ENCODE measurements around the gene IL17RC. TPM values are rescaled to one million over a fixed set of nuclear protein-coding genes. Genes with fewer than 3 reads are reported as not detected.

IL17RC gene
- total and polyA plus RNA-seq, 2 of the 8 experiments (the other 6 are each of a cell fraction or from before 2014, with no cell fraction given), result 11.8 to 13.0 TPM

DNA sequence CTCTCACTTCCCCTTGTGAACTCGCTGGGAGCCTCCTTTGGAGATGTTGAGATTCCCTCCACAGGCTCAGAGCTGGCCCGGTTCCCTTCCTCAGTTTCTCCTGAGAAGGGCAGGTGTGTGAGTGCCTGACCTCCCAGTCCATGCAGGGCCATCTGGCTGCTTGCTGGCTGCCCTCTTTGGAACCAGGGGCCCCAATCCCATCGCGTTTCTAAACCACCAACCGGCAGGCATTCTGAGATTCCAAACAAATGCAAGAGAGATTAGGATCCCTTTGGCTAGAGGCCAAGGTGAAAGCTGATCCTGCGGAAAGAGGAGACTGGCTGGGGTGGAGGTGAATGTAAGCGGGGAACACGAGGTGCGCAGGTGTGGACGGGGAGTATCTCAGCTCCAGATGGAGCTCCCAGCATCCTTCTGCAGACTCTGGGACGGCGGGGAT, 38.2 kb downstream of the IL17RC start:
- no peaks in the 10 kb centered on the region; a peak in 1 of 4 replicates for H3K79me2 ChIP-seq (ENCODE audit: control insufficient read depth in 1 of 2, insufficient read depth in 2 of 2, low read length in 2 of 2)
- no peak overlapping the region for H2AK5ac ChIP-seq (ENCODE audit: low read depth, low read length)
- no peak overlapping the region for H3K4ac ChIP-seq (replicated peaks; ENCODE audit: insufficient read length, low read depth, low read length)
- H3K9me3 ChIP-seq (ENCODE audit: insufficient read depth in 2 of 2, low read depth in 1 of 2, low read length in 1 of 2), result no peaks in the 10 kb centered on the region
- peaks cover 4% of the 10 kb centered on the region; the same call in 1 of the 2 replicates for H3K23me2 ChIP-seq (ENCODE audit: low read depth, low read length)
- H4K20me1 ChIP-seq (replicated peaks in 1 of 2; ENCODE audit: control insufficient read depth in 1 of 2, insufficient read depth in 2 of 2, low read length in 2 of 2), result no peaks in the 10 kb centered on the region
- H2BK120ac ChIP-seq (replicated peaks; ENCODE audit: low read depth, low read length), result no peak overlapping the region
- ChIA-PET CTCF (ENCODE audit: partially characterized antibody) (interaction anchor here (0.7 to 5.6 kb wide), 12 partner anchors 9 to 222 kb away, joined by 3 to 41 read pairs (median 4); partner anchors contain the start of gene CRELD1), POLR2A (ENCODE audit: partially characterized antibody) (interaction anchor here (0.9 to 2.7 kb wide), 9 partner anchors 8 to 128 kb away, joined by 3 to 19 read pairs (median 3); partner anchors contain the start of gene EMC3)
- 13% methylated on average over 12 of the region's 12 CpGs; no CpG with 5 or more reads in 1 of the 2 experiments for WGBS, 2 experiments (ENCODE audit: extremely low coverage in 1 of 2, insufficient coverage in 1 of 2, insufficient read length in 1 of 2, insufficient replicate concordance in 2 of 2, low coverage in 1 of 2, low lambda C conversion rate in 2 of 2, missing lambda C conversion rate in 1 of 2)
- no peaks in the 10 kb centered on the region for H3K36me3 ChIP-seq (ENCODE audit: control insufficient read depth in 2 of 4, insufficient read depth in 4 of 4, low read length in 3 of 4)
- H2BK12ac ChIP-seq (ENCODE audit: low read depth, low read length), result no peak overlapping the region; the same call in 1 of the 2 replicates
- peak overlapping the region; percentile 58 for H4K91ac ChIP-seq (replicated peaks; ENCODE audit: insufficient read length, low read length)
- no peaks in the 10 kb centered on the region for H3K79me1 ChIP-seq (ENCODE audit: low read depth, low read length)
- H3K14ac ChIP-seq (ENCODE audit: insufficient read length), result no peak overlapping the region
- no peak overlapping the region; the same call in 1 of the 2 replicates for H2BK20ac ChIP-seq (ENCODE audit: low read length)
- DNase-seq (ENCODE audit: low read depth in 1 of 2, low spot score in 2 of 2), result peak in 1 of 2 experiments; percentile 65
- no peak overlapping the region for H3K56ac ChIP-seq (replicated peaks; ENCODE audit: insufficient read length, low read depth, low read length)
- H3K27ac ChIP-seq (ENCODE audit: low read depth, low read length), result no peak overlapping the region
- H3K4me1 ChIP-seq (replicated peaks in 1 of 4; ENCODE audit: control insufficient read depth in 3 of 4, insufficient read depth in 4 of 4, low read length in 3 of 4), result peaks cover 11 to 19% (median 18%) of the 10 kb centered on the region in 4 experiments
- no peak for FAIRE-seq
- no peak overlapping the region for H2BK5ac ChIP-seq (ENCODE audit: low read depth, low read length)
- H3K27me3 ChIP-seq (replicated peaks in 1 of 4; ENCODE audit: control insufficient read depth in 3 of 4, extremely low read depth in 1 of 4, insufficient read depth in 3 of 4, low read length in 3 of 4), result peaks cover 0 to 11% (median under 1%) of the 10 kb centered on the region in 4 experiments; a peak in 3 of 7 replicates
- H2AFZ ChIP-seq (ENCODE audit: low read length), result no peak overlapping the region
- no peak overlapping the region for H3K9ac ChIP-seq (replicated peaks in 1 of 4; ENCODE audit: extremely low read depth in 1 of 4, low read depth in 3 of 4, low read length in 3 of 4)
- peak overlapping the region; percentile 58 to 61 for H3K4me2 ChIP-seq (ENCODE audit: insufficient read depth in 1 of 2, low read depth in 2 of 2, low read length in 2 of 2)
- H4K5ac ChIP-seq (ENCODE audit: insufficient read length, low read depth, low read length), result peak overlapping the region; percentile 29
- H3K23ac ChIP-seq (ENCODE audit: insufficient read length), result no peak overlapping the region
- H3K4me3 ChIP-seq (ENCODE audit: extremely low read depth in 1 of 4, insufficient read depth in 2 of 4, low read depth in 3 of 4, low read length in 4 of 4), result peak overlapping the region in 2 of 4 experiments; percentile 7 to 29; a peak in 3 of 8 replicates
- no peak overlapping the region for H3K18ac ChIP-seq (ENCODE audit: extremely low read depth, low read length)
- H4K8ac ChIP-seq (ENCODE audit: extremely low read depth, insufficient read depth, low read length), result no peak overlapping the region
- no peak overlapping the region for H2BK15ac ChIP-seq (ENCODE audit: low read length)
- TF ChIP-seq CEBPB (IDR thresholded peaks at IDR 0.05; ENCODE audit: low read depth, low read length) (no peak), SIX5 (IDR thresholded peaks at IDR 0.05; ENCODE audit: low read depth, low read length) (no peak), SP2 (IDR thresholded peaks at IDR 0.05; ENCODE audit: low read length) (no peak), NRF1 (IDR thresholded peaks at IDR 0.05; ENCODE audit: low read depth, low read length) (0 out of 2 replicates have a peak, but pooled peaks have one; percentile 16), GABPA (IDR thresholded peaks at IDR 0.05; ENCODE audit: borderline replicate concordance, insufficient read depth, low read length) (no peak), JUN (IDR thresholded peaks at IDR 0.05; ENCODE audit: low read depth, low read length) (no peak)
